B cell (primary cell): ENCODE data around the gene HDGFL2. TPM values are rescaled to one million over a fixed set of nuclear protein-coding genes. Genes with fewer than 3 reads are reported as not detected.

ENCODE experiments used
- ATAC-seq: fragments of 200-7000 bp; cut with Tn5 transposase; one replicate; pipeline ENCODE4 v1.10.0; 2021; ENCODE audit warnings: low read depth, mild to moderate bottlenecking, moderate number of reproducible peaks, moderate library complexity
- CTCF ChIA-PET: fragments of 350-600 bp; sonication (Branson Sonifier 250); formaldehyde crosslinking; loops from one replicate; lab custom pipeline; 2021; ENCODE audit warnings: antibody characterized with exemption, inconsistent platforms; lab: Charles Lee
- POLR2A ChIA-PET: fragments of 350-600 bp; sonication (Branson Sonifier 250); formaldehyde crosslinking; loops from one replicate; lab custom pipeline; 2021; ENCODE audit warnings: antibody characterized with exemption; lab: Charles Lee
- DNase-seq: peaks from one replicate; pipeline ENCODE4 v3.0.0; 2013
- H2AFZ ChIP-seq: 2 replicates; pipeline ENCODE4 v1.6.1; 2012; ENCODE audit warnings: mild to moderate bottlenecking, low read depth, low read length; ENCODE audit not compliant: insufficient read depth, poor library complexity, severe bottlenecking
- H3K27ac ChIP-seq, 2 donors: 1 replicate in 1 of 2; 2 replicates in 1 of 2; pipeline ENCODE4 v1.5.1; 2012 to 2013; ENCODE audit warnings: low read length in 2 of 2, mild to moderate bottlenecking in 2 of 2, moderate library complexity in 1 of 2
- H3K27me3 ChIP-seq, 4 experiments: fragments of 200-600 bp in 1 of 4; sonication (generic) in 1 of 4; replicated peaks in 1 of 4; 1 replicate in 2 of 4; 2 replicates in 2 of 4; pipeline versions ENCODE4 v1.6.1 to v1.7.0; 2013 to 2016; ENCODE audit warnings: low read length in 3 of 4, mild to moderate bottlenecking in 2 of 4, mixed read lengths in 1 of 4, moderate library complexity in 1 of 4; ENCODE audit not compliant: insufficient read depth in 4 of 4, control insufficient read depth in 3 of 4; ENCODE audit errors: control extremely low read depth in 1 of 4
- H3K36me3 ChIP-seq, 2 experiments: replicated peaks in 1 of 2; 1 replicate in 1 of 2; 2 replicates in 1 of 2; pipeline versions ENCODE4 v1.6.1 to v1.7.1; 2013; ENCODE audit warnings: low read length in 1 of 2; ENCODE audit not compliant: insufficient read depth in 2 of 2, control insufficient read depth in 1 of 2; ENCODE audit errors: control extremely low read depth in 1 of 2, extremely low read depth in 1 of 2
- H3K4me1 ChIP-seq, 2 donors: fragments of 200-600 bp in 1 of 2; sonication (generic) in 1 of 2; 1 replicate in 1 of 2; 2 replicates in 1 of 2; pipeline versions ENCODE4 v1.5.1 to v1.6.1; 2013 to 2017; ENCODE audit warnings: low read length in 2 of 2; ENCODE audit not compliant: control insufficient read depth in 2 of 2, insufficient read depth in 2 of 2
- H3K4me2 ChIP-seq: replicated peaks from 2 replicates; pipeline ENCODE3; 2012; ENCODE audit warnings: mild to moderate bottlenecking, low read depth, low read length; ENCODE audit not compliant: poor library complexity, severe bottlenecking
- H3K4me3 ChIP-seq, 5 experiments: fragments of 200-600 bp in 1 of 5; sonication (generic) in 1 of 5; 1 replicate in 3 of 5; 2 replicates in 2 of 5; pipeline versions ENCODE4 v1.5.1 to v1.7.0; 2011 to 2016; ENCODE audit warnings: low read length in 4 of 5, mild to moderate bottlenecking in 4 of 5, low read depth in 2 of 5, control low read depth in 1 of 5, moderate library complexity in 1 of 5; ENCODE audit not compliant: insufficient read depth in 1 of 5; ENCODE audit errors: control extremely low read depth in 1 of 5, extremely low read depth in 1 of 5
- H3K79me2 ChIP-seq: fragments of 200-600 bp; sonication (generic); one replicate; pipeline ENCODE4 v1.6.0; 2016; ENCODE audit warnings: low read length; ENCODE audit not compliant: control insufficient read depth, insufficient read depth
- H3K9ac ChIP-seq: fragments of 200-600 bp; sonication (generic); 2 replicates; pipeline ENCODE4 v1.6.1; 2017; ENCODE audit warnings: mild to moderate bottlenecking, low read length, moderate library complexity
- H3K9me3 ChIP-seq, 3 donors: one replicate each; pipeline versions ENCODE4 v1.6.1 to v1.7.1; 2013; ENCODE audit warnings: low read length in 2 of 3; ENCODE audit not compliant: control insufficient read depth in 2 of 3, insufficient read depth in 1 of 3; ENCODE audit errors: control extremely low read depth in 1 of 3
- H4K20me1 ChIP-seq: 2 replicates; pipeline ENCODE4 v1.6.0; 2012; ENCODE audit warnings: mild to moderate bottlenecking, low read length; ENCODE audit not compliant: insufficient read depth, control insufficient read depth, poor library complexity, severe bottlenecking
- H3K27ac Mint-ChIP-seq: one replicate; pipeline ENCODE4 v1.8.0; 2021; ENCODE audit warnings: mixed read lengths
- H3K27me3 Mint-ChIP-seq: one replicate; pipeline ENCODE4 v1.8.0; 2021; ENCODE audit warnings: mixed read lengths
- H3K4me1 Mint-ChIP-seq: one replicate; pipeline ENCODE4 v1.8.0; 2021; ENCODE audit warnings: mixed read lengths
- H3K4me3 Mint-ChIP-seq: one replicate; pipeline ENCODE4 v1.8.0; 2021; ENCODE audit warnings: mixed read lengths
- H3K9me3 Mint-ChIP-seq: one replicate; pipeline ENCODE4 v1.8.0; 2022; ENCODE audit warnings: mixed read lengths; ENCODE audit not compliant: insufficient read depth
- CTCF ChIP-seq: fragments of 200-600 bp; IDR thresholded peaks from one replicate; pipeline ENCODE4 v1.8.0; 2022; ENCODE audit warnings: antibody characterized with exemption, mild to moderate bottlenecking
- EZH2 ChIP-seq: IDR thresholded peaks from 2 replicates; pipeline ENCODE4 v1.6.1; 2012; ENCODE audit warnings: borderline replicate concordance, low read depth, mild to moderate bottlenecking, moderate library complexity, low read length; ENCODE audit not compliant: insufficient read depth, poor library complexity, severe bottlenecking
- WGBS: methylation state at CpG from one replicate; pipeline ENCODE4 v1.1.5; 2013; ENCODE audit warnings: missing lambda C conversion rate; ENCODE audit not compliant: insufficient coverage; 5-methylcytosine and 5-hydroxymethylcytosine counted together
- intact Hi-C: fragments of 100-400 bp; cut with micrococcal nuclease; formaldehyde crosslinking; loops from one replicate; pipeline ENCODE4 v1.10.0; 2022
- polyA plus RNA-seq: library from polyadenylated mRNA; depleted of rRNA; stranded (reverse); fragments of >200 nt; gene quantifications from 2 replicates; pipeline ENCODE4 v1.2.3, GENCODE V29; 2012
- total RNA-seq, 2 donors: library from RNA; stranded (reverse); fragments of 120-200 nt in 1 of 2; gene quantifications; 1 replicate in 1 of 2; 2 replicates in 1 of 2; pipeline versions ENCODE4 v1.2.3 to v1.2.4, GENCODE V29; 2013 to 2022

The HDGFL2 gene
- total and polyA plus RNA-seq, 2 donors (not counting 1 experiment from before 2014, with no cell fraction given), result 18.4 to 49.9 TPM

- no peak overlapping the region for H3K27ac ChIP-seq
- ChIA-PET CTCF (no interaction called here), POLR2A (interaction anchor here (0.7 to 0.9 kb wide), 2 partner anchors 77 to 386 kb away, joined by 3 to 5 read pairs; partner anchors contain the start of gene ZBTB7A)
- peaks cover 1 to 44% of the 10 kb centered on the region in 2 experiments for H3K36me3 ChIP-seq
- H3K4me2 ChIP-seq, result no peak overlapping the region
- peaks cover 9 to 14% of the 10 kb centered on the region in 2 donors for H3K4me1 ChIP-seq
- no peak overlapping the region for H2AFZ ChIP-seq
- intact Hi-C loops, result no loop called here
- no peak overlapping the region for H3K27ac Mint-ChIP-seq
- no peak overlapping the region for H3K4me3 Mint-ChIP-seq
- H3K27me3 ChIP-seq, result no peaks in the 10 kb centered on the region
- ATAC-seq (no peak), DNase-seq (no peak)
- WGBS, result 91% methylated on average over 24 of the region's 24 CpGs
- H3K27me3 Mint-ChIP-seq, result no peaks in the 10 kb centered on the region
- peaks cover 46% of the 10 kb centered on the region for H4K20me1 ChIP-seq
- H3K4me3 ChIP-seq, result no peak overlapping the region
- no peak overlapping the region for H3K9ac ChIP-seq
- H3K9me3 Mint-ChIP-seq, result no peaks in the 10 kb centered on the region
- TF ChIP-seq CTCF, result no peak
- TF ChIP-seq EZH2, result no peak
- no peaks in the 10 kb centered on the region for H3K9me3 ChIP-seq
- H3K79me2 ChIP-seq, result peaks cover 18% of the 10 kb centered on the region
- peaks cover 20% of the 10 kb centered on the region for H3K4me1 Mint-ChIP-seq
These were observed 19.7 kb upstream of the HDGFL2 start for GRCh38 chr19:4452230-4452990.
